Mucosa of descending colon (tissue), 3 donors: ENCODE measurements around the gene RAD51B. TPM values are rescaled to one million over a fixed set of nuclear protein-coding genes. Genes with fewer than 3 reads are reported as not detected.

Experiments
- ATAC-seq: fragments of 200-7000 bp; cut with Tn5 transposase; one replicate; pipeline ENCODE4 v1.9.1; 2020; ENCODE audit warnings: mild to moderate bottlenecking, moderate library complexity
- DNase-seq, 3 donors: peaks; one replicate each; pipeline ENCODE4 v3.0.0-alpha.2; 2020
- H3K36me3 ChIP-seq: fragments of 200-600 bp; one replicate; pipeline ENCODE4 v1.8.0; 2021; ENCODE audit warnings: low read depth, mild to moderate bottlenecking
- H3K4me1 ChIP-seq: fragments of 200-600 bp; one replicate; pipeline ENCODE4 v1.8.0; 2021; ENCODE audit warnings: low read depth, mild to moderate bottlenecking
- H3K4me3 ChIP-seq: fragments of 200-600 bp; one replicate; pipeline ENCODE4 v1.8.0; 2021; ENCODE audit warnings: mild to moderate bottlenecking
- H3K9me3 ChIP-seq: fragments of 200-600 bp; one replicate; pipeline ENCODE4 v1.8.0; 2021; ENCODE audit warnings: mild to moderate bottlenecking
- intact Hi-C, 2 donors: fragments of 100-400 bp; cut with DNase I in 1 of 2; cut with micrococcal nuclease in 1 of 2; formaldehyde crosslinking; loops; one replicate each; pipeline versions ENCODE4 v1.11.0 to v1.11.1; 2022; cut with DNase I, micrococcal nuclease
- total RNA-seq, 3 donors: library from RNA; stranded (reverse); fragmentation: NEBNext Ultra II Directional in 2 of 3; extraction: Animal tissue kit (Norgen Biotek cat#: 25700) in 2 of 3; gene quantifications; one replicate each; pipeline versions ENCODE4 v1.2.1 to v1.2.4, GENCODE V29; 2021 to 2023
- TF ChIP-seq, protein P1 (sequence below): fragments of 200-600 bp; IDR thresholded peaks from one replicate; pipeline ENCODE4 v1.8.0; 2022; ENCODE audit warnings: antibody characterized with exemption, mild to moderate bottlenecking
- donor health status: DM: no; HTN: no; CAD: no; lungs with moderate emphysema.
- donor health status: DM: no; HTN: no; CAD: no.
- donor health status: DM: no; HTN: yes; CAD: no.

Gene RAD51B
- total RNA-seq, 3 donors from 2014 or later: 15.8 to 23.3 (median 20.9) TPM

DNA sequence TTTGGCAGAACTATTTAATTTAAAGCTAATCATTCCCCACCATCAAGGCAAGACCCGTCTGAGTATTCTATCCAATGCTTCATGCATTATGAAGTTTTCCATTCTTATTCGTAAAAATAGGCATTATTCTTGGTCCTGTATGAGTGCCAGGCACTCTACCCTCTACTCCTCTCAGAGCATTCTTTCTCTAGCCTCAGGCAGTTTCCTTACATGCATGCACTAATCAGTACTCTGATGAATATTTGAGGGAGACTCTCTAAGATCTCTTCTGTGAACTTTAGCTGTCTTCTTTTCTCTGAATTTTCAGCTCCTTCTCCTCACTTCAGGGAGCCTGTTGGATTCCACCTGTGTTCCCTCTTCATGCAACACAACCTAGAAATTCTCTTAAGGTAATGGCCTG, 334.7 kb downstream of the RAD51B start:
- Histone ChIP-seq H3K9me3 (no peaks in the 10 kb centered on the region), H3K4me1 (no peaks in the 10 kb centered on the region), H3K36me3 (no peaks in the 10 kb centered on the region), H3K4me3 (no peak overlapping the region)
- TF ChIP-seq, protein P1, sequence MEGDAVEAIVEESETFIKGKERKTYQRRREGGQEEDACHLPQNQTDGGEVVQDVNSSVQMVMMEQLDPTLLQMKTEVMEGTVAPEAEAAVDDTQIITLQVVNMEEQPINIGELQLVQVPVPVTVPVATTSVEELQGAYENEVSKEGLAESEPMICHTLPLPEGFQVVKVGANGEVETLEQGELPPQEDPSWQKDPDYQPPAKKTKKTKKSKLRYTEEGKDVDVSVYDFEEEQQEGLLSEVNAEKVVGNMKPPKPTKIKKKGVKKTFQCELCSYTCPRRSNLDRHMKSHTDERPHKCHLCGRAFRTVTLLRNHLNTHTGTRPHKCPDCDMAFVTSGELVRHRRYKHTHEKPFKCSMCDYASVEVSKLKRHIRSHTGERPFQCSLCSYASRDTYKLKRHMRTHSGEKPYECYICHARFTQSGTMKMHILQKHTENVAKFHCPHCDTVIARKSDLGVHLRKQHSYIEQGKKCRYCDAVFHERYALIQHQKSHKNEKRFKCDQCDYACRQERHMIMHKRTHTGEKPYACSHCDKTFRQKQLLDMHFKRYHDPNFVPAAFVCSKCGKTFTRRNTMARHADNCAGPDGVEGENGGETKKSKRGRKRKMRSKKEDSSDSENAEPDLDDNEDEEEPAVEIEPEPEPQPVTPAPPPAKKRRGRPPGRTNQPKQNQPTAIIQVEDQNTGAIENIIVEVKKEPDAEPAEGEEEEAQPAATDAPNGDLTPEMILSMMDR: no peak
- DNase-seq (no peak), ATAC-seq (no peak)
- intact Hi-C loops: no loop called here

DNA sequence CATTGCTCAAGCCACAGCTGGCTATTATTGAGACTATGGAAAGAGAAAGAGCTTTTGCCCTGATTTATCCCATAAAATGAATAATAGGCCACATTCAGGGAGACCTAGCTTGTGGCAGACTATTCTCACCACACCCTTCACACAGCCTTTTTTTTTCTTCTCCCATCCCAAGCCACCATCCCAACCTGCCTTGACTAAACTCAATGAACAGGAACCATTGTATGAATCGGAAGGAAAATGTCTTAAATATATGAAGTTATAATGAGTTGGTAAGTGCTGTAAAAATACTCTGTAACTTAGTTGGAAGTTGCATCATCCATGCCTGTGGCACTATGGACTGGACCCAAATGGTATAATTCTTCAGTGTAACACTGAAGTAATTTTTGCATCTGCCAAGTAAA, 338.4 kb downstream of the RAD51B start:
- H3K4me1 ChIP-seq: no peaks in the 10 kb centered on the region
- DNase-seq (no peak), ATAC-seq (peak; percentile 32)
- H3K9me3 ChIP-seq: no peaks in the 10 kb centered on the region
- no peak overlapping the region for H3K4me3 ChIP-seq
- H3K36me3 ChIP-seq: no peaks in the 10 kb centered on the region
- intact Hi-C loops: no loop called here
- TF ChIP-seq, protein P1: no peak

DNA sequence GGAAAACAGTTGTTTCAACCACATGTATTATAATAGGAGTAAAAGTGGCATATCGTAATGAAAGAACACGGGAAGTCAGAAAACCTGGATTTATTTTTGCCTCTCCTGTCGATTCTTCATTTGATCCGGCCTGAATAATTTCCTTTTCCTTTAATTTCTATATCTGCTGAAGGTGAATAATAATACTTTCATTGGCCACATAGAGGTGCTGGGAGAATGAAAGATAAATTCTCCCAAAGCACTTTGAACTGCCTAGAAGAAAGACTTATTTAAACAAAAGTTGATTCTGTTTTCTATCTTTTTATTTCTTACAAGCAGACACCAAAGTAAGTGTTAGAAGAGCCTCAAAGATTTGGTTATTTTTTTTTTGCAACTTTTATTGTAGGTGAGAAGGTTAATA, 339.1 kb downstream of the RAD51B start:
- TF ChIP-seq, protein P1: no peak
- intact Hi-C loops: no loop called here
- no peaks in the 10 kb centered on the region for H3K9me3 ChIP-seq
- no peak overlapping the region for H3K4me3 ChIP-seq
- no peaks in the 10 kb centered on the region for H3K36me3 ChIP-seq
- ATAC-seq (no peak), DNase-seq (no peak)
- no peaks in the 10 kb centered on the region for H3K4me1 ChIP-seq

DNA sequence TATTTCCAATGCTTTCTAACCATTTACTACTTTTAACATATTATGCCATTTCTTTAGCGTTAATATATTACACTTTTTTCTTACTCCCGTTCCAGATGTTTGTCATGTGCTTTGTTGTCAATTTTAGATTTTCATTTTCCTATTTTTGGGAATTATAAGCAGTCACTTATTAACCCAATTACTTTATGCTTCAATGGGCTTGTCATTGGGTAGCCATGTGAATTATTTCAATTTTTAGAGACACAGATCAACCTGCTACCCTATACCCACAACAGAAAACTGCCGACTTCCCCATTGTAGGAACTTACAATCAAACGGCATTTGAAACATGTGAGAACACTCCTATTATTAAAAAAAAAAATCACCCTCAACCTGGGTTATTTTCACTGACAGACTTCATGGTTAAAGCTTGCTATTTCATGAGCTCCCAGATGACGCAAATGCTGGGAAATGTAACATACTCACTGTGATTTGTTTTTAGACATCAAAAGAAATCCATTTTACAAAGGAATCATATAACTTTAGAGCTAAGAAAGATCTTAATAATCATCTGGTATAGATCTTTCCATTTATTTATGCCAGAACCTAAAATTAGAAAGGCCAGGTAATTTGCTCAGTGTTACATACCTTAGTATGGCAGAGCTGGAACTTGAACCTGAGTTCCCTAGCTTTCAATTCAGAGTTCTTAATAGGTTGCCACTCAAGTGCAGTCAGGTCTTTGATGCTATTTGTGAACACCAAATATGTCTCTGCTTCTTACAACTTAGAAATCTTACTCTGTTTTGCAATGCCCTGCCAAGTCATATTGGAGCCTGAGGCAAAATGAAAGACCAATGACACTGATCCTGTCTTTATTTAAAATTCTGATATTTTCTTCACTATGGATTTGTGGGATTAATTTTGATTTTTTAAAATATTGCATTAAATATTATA, 340.4 kb downstream of the RAD51B start:
- ATAC-seq (no peak), DNase-seq (no peak)
- no peak overlapping the region for H3K4me3 ChIP-seq
- H3K9me3 ChIP-seq: no peaks in the 10 kb centered on the region
- no peaks in the 10 kb centered on the region for H3K36me3 ChIP-seq
- no peaks in the 10 kb centered on the region for H3K4me1 ChIP-seq
- intact Hi-C loops: no loop called here
- TF ChIP-seq, protein P1: no peak

DNA sequence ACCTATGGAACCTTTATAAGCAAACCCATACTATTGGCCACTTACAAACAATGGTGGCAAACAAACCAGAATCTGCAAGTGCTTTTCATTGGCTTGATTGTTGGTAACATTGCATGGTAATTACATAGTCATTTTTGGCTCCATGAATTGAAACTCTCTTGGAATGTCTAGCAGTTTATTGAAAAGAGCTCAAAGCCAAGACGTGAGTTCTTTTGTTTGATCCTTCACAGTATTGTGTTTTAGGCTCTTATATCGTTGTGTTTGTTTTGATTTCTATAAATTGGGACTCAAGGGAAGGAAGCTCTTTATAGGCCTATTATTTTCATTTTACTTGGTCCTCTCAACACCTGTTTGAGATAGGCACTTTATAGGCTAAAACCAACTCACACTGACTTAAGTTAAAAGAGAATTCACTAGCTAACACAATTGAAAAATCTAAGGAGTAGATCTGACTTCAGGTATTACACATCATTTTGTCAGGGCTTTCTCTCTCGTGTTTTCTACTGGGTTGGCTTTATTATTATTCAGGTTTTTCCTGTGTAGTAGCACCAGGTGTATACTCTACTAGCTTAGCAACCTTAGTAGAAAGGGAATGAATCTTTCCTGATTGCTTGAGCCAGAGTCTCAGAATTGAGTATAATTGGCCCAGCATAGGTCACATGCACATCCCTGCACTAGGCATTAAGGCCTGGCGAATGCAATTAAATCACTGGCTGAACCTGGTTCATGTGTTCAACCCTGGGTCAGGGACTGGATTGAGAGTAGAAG, 341.4 kb downstream of the RAD51B start:
- Histone ChIP-seq H3K36me3 (no peaks in the 10 kb centered on the region), H3K9me3 (no peaks in the 10 kb centered on the region), H3K4me1 (peaks cover 7% of the 10 kb centered on the region), H3K4me3 (no peak overlapping the region)
- intact Hi-C loops: no loop called here
- TF ChIP-seq, protein P1: no peak
- no peak for DNase-seq
- ATAC-seq: no peak
